ENCODE data around the gene AMPD3.

GRCh38 chr11:10504490-10504889, 49.4 kb downstream of the AMPD3 start:
- TF ChIP-seq, protein P1, sequence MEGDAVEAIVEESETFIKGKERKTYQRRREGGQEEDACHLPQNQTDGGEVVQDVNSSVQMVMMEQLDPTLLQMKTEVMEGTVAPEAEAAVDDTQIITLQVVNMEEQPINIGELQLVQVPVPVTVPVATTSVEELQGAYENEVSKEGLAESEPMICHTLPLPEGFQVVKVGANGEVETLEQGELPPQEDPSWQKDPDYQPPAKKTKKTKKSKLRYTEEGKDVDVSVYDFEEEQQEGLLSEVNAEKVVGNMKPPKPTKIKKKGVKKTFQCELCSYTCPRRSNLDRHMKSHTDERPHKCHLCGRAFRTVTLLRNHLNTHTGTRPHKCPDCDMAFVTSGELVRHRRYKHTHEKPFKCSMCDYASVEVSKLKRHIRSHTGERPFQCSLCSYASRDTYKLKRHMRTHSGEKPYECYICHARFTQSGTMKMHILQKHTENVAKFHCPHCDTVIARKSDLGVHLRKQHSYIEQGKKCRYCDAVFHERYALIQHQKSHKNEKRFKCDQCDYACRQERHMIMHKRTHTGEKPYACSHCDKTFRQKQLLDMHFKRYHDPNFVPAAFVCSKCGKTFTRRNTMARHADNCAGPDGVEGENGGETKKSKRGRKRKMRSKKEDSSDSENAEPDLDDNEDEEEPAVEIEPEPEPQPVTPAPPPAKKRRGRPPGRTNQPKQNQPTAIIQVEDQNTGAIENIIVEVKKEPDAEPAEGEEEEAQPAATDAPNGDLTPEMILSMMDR (IDR thresholded peaks at IDR 0.05): no peak
- no peak for TF ChIP-seq POLR2AphosphoS5 (IDR thresholded peaks at IDR 0.05)
